GM19438 (cell line): ENCODE measurements around the gene NR2F1.

Experiments
- ATAC-seq: cut with Tn5 transposase; IDR thresholded peaks from one replicate; pipeline ENCODE4 v1.9.1; 2021; ENCODE audit warnings: low read depth; ENCODE audit not compliant: unreplicated experiment

Gene NR2F1

GRCh38 chr5:93590493-93590892 is 7.5 kb downstream of the NR2F1 start:
- no peak for ATAC-seq

- ATAC-seq: no peak
Observed at GRCh38 chr5:93591323-93591945, 8.4 kb downstream of the NR2F1 start.

- ATAC-seq: no peak
Observed at GRCh38 chr5:93592883-93593282, 9.9 kb downstream of the NR2F1 start.

- ATAC-seq: no peak
Observed at GRCh38 chr5:93593476-93594131, 10.6 kb downstream of the NR2F1 start.

GRCh38 chr5:93594591-93595419 is 11.8 kb downstream of the NR2F1 start:
- ATAC-seq: no peak

- no peak for ATAC-seq
Observed at GRCh38 chr5:93595420-93596147, 12.6 kb downstream of the NR2F1 start.

DNA sequence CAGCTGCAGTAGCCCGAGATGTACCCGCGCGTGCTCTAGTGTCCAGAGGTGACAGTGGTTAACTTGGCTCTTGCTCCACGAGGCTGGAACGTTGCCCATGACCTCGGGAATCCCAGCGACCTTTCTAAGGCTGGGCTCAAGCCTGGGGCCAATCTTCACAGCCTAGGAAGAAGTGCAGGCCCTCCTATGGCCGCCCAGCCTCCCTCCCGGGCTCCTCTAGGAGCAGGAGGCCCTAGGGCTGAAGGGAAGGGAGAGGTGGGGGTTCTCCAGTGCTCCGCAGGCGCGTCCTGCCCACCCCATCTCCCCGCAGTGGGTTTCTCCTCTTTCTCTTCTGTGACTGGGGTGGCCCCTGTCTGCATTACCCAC is 13.3 kb downstream of the NR2F1 start:
- no peak for ATAC-seq

- ATAC-seq: no peak
Observed at GRCh38 chr5:93596676-93597490, 13.9 kb downstream of the NR2F1 start.

DNA sequence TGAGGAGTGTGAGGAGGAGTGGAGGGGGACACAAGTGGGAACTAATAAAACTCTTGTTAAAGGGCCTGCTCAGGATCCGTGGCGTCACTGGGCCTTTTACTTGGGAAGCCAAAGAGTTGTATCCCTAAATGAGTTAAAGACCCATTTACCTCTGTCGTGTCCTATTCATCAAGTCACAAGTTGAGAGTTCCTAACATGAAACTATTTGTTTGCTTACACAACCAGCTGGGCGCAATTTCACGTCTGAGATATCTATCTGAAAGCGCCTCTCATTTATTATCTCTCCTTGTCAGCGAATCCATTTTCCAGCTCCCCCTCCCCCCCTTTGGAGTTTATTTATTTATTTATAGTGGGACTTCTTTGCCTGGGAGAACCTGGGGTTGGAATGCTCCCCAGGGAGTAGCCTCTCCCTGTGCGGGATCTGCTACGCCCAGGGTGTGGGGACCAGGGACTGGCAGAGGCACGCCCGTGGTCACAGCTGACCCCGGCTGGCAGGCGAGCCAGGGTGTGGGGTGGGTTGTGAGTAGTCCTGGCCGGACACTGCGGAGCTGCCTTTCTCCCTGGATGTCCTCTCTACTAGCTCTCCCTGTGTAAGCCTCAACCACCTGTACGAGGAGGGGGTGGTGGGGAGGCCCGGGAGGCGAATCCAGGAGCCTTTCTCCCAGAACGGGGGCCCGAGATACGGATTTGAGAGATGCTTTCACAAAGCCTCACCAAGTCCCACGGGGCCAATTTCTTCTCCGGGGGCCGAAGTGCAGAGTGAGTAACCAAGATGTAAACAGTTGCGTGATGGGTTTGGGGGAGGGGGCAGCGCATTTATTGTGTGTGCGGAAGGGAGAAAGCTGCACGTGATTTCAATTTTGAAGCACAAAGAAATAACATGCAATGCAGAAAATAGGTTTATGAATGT is 15.3 kb downstream of the NR2F1 start:
- ATAC-seq: no peak

DNA sequence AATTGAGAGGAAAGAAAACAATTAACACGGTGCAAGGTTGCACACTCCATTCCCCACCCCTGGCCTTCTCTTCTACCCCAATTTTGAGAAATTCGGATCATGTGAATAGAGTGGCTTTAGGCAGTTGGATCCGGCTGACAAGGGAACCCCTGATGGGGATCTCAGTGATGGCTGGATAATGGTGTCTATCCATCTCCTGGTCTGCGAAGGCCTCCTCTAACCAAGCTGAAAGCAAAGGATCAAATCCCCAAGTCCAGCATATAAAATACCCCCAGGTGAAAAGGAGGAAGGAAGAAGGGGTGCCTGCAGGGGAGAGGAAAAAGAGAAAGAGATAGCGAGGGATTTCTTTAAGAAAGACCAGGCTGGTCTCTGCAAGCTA is 16.0 kb downstream of the NR2F1 start:
- no peak for ATAC-seq

DNA sequence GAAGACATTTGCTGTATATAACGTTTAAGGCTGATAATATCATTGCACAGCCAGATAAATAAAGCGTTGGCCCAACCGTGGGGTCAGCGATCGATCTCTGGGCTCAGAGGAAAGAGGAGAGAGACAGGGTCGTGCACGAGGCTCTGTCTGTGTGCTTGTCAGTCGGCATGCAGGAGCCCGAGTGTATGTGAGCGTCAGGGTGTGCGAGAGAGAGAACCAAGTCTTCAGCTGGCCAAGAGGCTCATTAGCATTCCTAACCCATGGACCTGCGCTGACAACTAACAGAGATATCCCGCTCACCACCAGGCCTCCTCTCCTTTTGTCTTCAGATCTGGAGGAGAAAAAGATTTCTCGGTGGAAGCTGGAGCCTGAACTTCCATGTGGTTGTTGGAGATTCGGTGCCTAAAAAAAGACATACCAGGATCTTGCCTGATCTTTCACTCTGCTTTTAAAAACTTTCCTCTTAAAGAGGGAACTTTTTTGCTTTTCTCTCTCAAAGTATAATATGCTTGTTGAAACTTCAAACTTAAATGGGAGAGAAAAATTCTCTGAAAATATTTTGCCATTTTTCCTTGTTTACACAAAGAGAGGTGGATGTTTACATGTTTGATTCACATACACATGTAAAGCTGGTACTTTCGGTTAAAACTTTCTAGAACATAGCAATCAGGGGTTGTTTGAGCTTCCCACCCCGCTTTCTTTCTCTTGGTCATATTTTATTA is 16.5 kb downstream of the NR2F1 start:
- no peak for ATAC-seq

DNA sequence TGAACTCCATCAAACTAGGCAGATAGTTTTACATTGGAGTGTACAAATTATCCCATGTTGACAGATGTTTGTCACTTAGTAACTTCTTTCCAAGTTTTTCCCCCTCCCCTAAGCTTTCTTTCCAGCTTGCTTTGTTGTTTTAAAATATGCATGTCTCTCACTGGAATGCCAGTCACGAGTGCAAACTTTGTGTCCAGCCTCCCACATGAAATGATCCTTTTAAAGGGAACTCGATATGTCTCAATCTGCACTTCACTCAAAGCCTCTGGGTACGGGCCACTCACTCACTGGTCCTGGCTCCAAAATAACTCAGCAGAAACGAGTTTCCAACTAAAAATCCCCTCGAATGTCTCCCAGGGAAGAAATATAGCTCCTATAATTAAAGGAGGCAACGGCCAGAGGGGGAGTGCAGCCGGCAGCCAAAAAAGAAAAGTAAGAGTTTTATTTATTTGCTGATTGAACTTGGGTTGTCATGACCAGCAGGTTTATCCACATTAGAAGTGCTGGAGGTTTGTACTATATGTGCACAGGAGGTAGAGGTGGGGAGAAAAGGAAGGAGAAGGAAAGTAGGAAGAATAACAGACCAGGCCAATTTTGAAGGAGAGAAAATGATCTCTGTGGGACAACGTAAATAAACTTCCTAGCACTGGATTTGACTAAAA is 17.5 kb downstream of the NR2F1 start:
- no peak for ATAC-seq

DNA sequence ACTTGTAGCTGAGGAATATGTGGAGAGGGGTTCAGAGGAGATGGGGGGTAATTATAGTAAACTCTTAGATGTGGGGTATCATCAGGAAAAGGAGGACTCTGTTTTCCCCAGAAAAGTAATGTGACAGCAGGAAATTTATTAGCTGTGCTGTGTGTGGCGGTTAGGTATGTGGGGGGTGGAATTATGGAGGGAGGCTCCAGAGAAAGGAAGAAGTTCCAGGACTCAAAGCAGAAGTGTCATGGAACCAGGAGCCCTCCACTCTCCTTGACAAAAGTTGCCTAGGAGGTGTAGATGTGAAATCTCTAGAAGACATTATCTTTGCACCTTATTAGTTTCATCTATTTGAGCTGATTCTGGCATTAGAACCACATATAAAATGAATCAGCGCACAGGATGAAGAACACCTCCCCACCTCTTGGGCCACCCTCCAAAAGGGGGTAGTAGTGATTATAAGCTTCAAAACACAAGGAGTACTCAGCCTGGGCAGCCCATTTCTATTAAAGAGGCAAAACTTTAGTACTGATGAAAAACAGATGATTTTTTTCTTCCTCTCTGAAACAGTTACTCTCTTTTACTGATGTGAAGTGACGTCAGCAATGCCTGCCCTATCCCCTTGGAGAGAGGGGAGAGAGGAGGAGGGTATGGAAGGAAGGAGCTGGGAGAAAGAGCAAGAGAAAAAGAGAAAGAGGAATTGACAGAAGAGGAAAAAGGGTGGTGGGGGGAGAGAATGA is 18.2 kb downstream of the NR2F1 start:
- no peak for ATAC-seq

- ATAC-seq: no peak
Observed at GRCh38 chr5:93601802-93602155, 18.8 kb downstream of the NR2F1 start.

DNA sequence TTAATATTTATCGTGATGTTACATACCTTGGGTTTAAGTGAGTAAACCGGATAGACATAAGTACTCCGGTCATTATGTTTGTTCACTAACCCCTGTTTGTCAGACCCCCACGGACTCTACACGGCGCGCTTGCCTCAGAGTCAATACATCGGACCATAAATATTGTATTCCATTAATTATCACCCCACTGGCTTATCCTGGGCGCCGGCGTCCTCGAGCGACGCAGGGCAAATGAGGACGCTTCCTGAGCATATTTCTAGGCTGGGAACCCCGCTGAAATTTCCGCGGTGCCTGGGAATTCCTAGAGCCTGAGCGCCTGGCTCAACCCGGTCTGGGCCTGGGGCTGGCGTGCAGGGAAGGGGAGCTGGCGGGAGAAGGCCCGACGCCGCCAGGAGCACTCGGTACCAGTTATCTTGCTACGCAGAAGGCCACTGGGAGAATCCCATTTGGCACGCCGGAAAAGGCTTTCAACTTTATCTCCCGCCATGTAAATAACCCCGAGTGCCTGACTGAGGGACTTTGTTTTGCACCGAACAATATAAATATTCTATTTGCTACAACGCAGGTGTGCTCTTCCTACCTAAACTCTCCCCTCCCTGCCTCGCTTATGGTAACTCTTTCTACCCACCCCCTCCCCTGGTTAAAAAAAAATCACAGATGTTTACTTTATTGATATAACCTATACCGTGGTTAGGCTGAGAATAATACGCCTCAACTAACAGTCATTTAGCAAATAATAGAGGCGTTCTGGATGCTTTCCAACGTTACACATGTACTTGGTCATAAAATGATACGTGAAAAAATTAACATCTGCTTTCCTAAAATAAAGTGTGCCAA is 19.4 kb downstream of the NR2F1 start:
- no peak for ATAC-seq

GRCh38 chr5:93603078-93603792 is 20.2 kb downstream of the NR2F1 start:
- no peak for ATAC-seq
